ENCODE measurements around the gene BCAN. TPM values are rescaled to one million over a fixed set of nuclear protein-coding genes. Genes with fewer than 3 reads are reported as not detected.

Gene BCAN
- total RNA-seq, 1 experiment from 2014 or later, result 3.6 TPM

- TF ChIP-seq MLX (CRISPR knock-in tag; IDR thresholded peaks at IDR 0.05) (no peak), ARID4B (CRISPR knock-in tag; IDR thresholded peaks at IDR 0.05; ENCODE audit: borderline replicate concordance) (no peak), USF2 (CRISPR knock-in tag; IDR thresholded peaks at IDR 0.05) (no peak), ZNF423 (CRISPR knock-in tag; IDR thresholded peaks at IDR 0.05) (no peak)
Measured at GRCh38 chr1:156700736-156701531, 59.0 kb downstream of the BCAN start (continued).

GRCh38 chr1:156703336-156703735, 61.4 kb downstream of the BCAN start:
- H3K9me3 Mint-ChIP-seq, result no peaks in the 10 kb centered on the region
- ChIA-PET CTCF (interaction anchor here (1.0 to 25.2 kb wide), 5 partner anchors 15 to 157 kb away, joined by 3 to 1553 read pairs (median 16); partner anchors contain the start of gene NTRK1), POLR2A (interaction anchor here (0.9 to 1.0 kb wide), 2 partner anchors 12 to 25 kb away, joined by 3 to 4 read pairs; partner anchors contain the start of gene ISG20L2)
- peaks cover 29% of the 10 kb centered on the region for H3K36me3 Mint-ChIP-seq
- ATAC-seq (no peak), DNase-seq (ENCODE audit: low spot score) (no peak)
- TF ChIP-seq GABPB1 (CRISPR knock-in tag; IDR thresholded peaks at IDR 0.05) (no peak), IRF1 (CRISPR knock-in tag; IDR thresholded peaks at IDR 0.05) (no peak), ZNF423 (CRISPR knock-in tag; IDR thresholded peaks at IDR 0.05) (no peak), JUN (CRISPR knock-in tag; IDR thresholded peaks at IDR 0.05) (no peak), ZNF512 (CRISPR knock-in tag; IDR thresholded peaks at IDR 0.05; ENCODE audit: borderline replicate concordance) (no peak), ZSCAN18 (CRISPR knock-in tag; IDR thresholded peaks at IDR 0.05) (no peak), ZNF416 (CRISPR knock-in tag; IDR thresholded peaks at IDR 0.05) (no peak), ZNF671 (CRISPR knock-in tag; IDR thresholded peaks at IDR 0.05) (no peak), NFATC4 (CRISPR knock-in tag; IDR thresholded peaks at IDR 0.05) (no peak)
- no peak overlapping the region for H3K27ac Mint-ChIP-seq
- peaks cover 23% of the 10 kb centered on the region for H3K27me3 Mint-ChIP-seq (ENCODE audit: low read depth)
- H3K4me1 Mint-ChIP-seq, result peaks cover 37% of the 10 kb centered on the region
- H3K4me3 Mint-ChIP-seq, result peak overlapping the region; percentile 84
